HepG2 (cell line): ENCODE results near the gene UBL5. TPM values are rescaled to one million over a fixed set of nuclear protein-coding genes. Genes with fewer than 3 reads are reported as not detected.

Experiments used
- ATAC-seq: fragments of 200-7000 bp; cut with Tn5 transposase; 3 replicates; pipeline ENCODE4 v1.9.1; 2020; ENCODE audit warnings: mild to moderate bottlenecking, moderate library complexity
- Bru-seq: library from RNA; stranded (reverse); fragments of 400-500 nt; gene quantifications from one replicate; lab custom pipeline; 2021; lab: Mats Ljungman, UMichigan
- BruChase-seq, 2 experiments: library from RNA; stranded (reverse); fragments of 400-500 nt; gene quantifications; one replicate each; lab custom pipeline; 2021; lab: Mats Ljungman, UMichigan
- BruUV-seq: library from RNA; stranded (reverse); fragments of 400-500 nt; replicated peaks from 2 replicates; lab custom pipeline; 2021; lab: Mats Ljungman, UMichigan
- CTCF ChIA-PET: fragments of 300-600 bp; formaldehyde crosslinking; extraction: SDS; loops from one replicate; lab custom pipeline; 2021; ENCODE audit warnings: low total read pairs, inconsistent platforms, low intra/inter-chr PET ratio; lab: Yijun Ruan, JAX
- POLR2A ChIA-PET: fragments of 350-600 bp; sonication (Branson Sonifier 250); formaldehyde crosslinking; loops from one replicate; lab custom pipeline; 2020; ENCODE audit warnings: antibody characterized with exemption, inconsistent platforms; lab: Yijun Ruan, JAX
- DNase-seq: peaks from one replicate; pipeline ENCODE4 v3.0.0-alpha.2; 2015; ENCODE audit warnings: low spot score
- FAIRE-seq: peaks from 3 replicates; lab custom pipeline; 2011; peaks lifted over from hg19 to GRCh38; lab: Jason Lieb, UNC
- H2AFZ ChIP-seq: one replicate; pipeline ENCODE4 v1.6.1; 2011; ENCODE audit warnings: low read length, inconsistent platforms
- H3K27ac ChIP-seq: fragments of 300-600 bp; 3 replicates; pipeline ENCODE4 v1.8.0; 2011; ENCODE audit warnings: mixed run types, mild to moderate bottlenecking, mixed read lengths, low read length, inconsistent platforms; ENCODE audit not compliant: insufficient read depth; ENCODE audit errors: extremely low read length
- H3K27me3 ChIP-seq, 2 experiments: fragments of 200-600 bp in 1 of 2; 2 replicates in 1 of 2; 3 replicates in 1 of 2; pipeline versions ENCODE4 v1.6.0 to v1.8.0; 2011; ENCODE audit warnings: low read length in 2 of 2, mild to moderate bottlenecking in 2 of 2, moderate library complexity in 2 of 2, inconsistent platforms in 1 of 2; ENCODE audit not compliant: insufficient read depth in 2 of 2, control insufficient read depth in 1 of 2
- H3K36me3 ChIP-seq, 2 experiments: fragments of 200-600 bp in 1 of 2; replicated peaks in 1 of 2; 2 replicates in 1 of 2; 3 replicates in 1 of 2; pipeline versions ENCODE4 v1.5.1 to v1.8.0; 2011; ENCODE audit warnings: low read length in 2 of 2, inconsistent platforms in 1 of 2; ENCODE audit not compliant: insufficient read depth in 2 of 2, control insufficient read depth in 1 of 2
- H3K4me1 ChIP-seq: 2 replicates; pipeline ENCODE4 v1.5.1; 2012; ENCODE audit warnings: low read length, inconsistent platforms; ENCODE audit not compliant: insufficient read depth
- H3K4me2 ChIP-seq: 2 replicates; pipeline ENCODE4 v1.6.0; 2011; ENCODE audit warnings: low read depth, low read length, inconsistent platforms
- H3K4me3 ChIP-seq, 3 experiments: fragments of 200-600 bp in 1 of 3; sonication (generic), shearing (Covaris generic) in 1 of 3; replicated peaks in 1 of 3; 2 replicates each; pipeline ENCODE4 v1.5.1; 2011 to 2016; ENCODE audit warnings: low read length in 3 of 3, inconsistent platforms in 2 of 3, low read depth in 2 of 3, mild to moderate bottlenecking in 2 of 3, control low read depth in 1 of 3, mixed read lengths in 1 of 3; ENCODE audit not compliant: insufficient read depth in 1 of 3
- H3K79me2 ChIP-seq: one replicate; pipeline ENCODE4 v1.6.1; 2011; ENCODE audit warnings: low read length, inconsistent platforms; ENCODE audit not compliant: insufficient read depth
- H3K9ac ChIP-seq: 2 replicates; pipeline ENCODE4 v1.6.0; 2011; ENCODE audit warnings: mild to moderate bottlenecking, low read depth, low read length, inconsistent platforms; ENCODE audit not compliant: insufficient read depth
- H3K9me3 ChIP-seq: 2 replicates; pipeline ENCODE4 v1.5.1; 2012; ENCODE audit warnings: mild to moderate bottlenecking, low read length
- H4K20me1 ChIP-seq: 2 replicates; pipeline ENCODE4 v1.6.0; 2011; ENCODE audit warnings: inconsistent platforms, mild to moderate bottlenecking, low read length, moderate library complexity; ENCODE audit not compliant: insufficient read depth
- ATF1 ChIP-seq: IDR thresholded peaks from 2 replicates; pipeline ENCODE4 v1.6.1; 2016; ENCODE audit warnings: mild to moderate bottlenecking, control low read depth
- CCAR2 ChIP-seq: fragments of 200-400 bp; formaldehyde crosslinking; optimal IDR thresholded peaks from 2 replicates; pipeline ENCODE3; 2018; ENCODE audit warnings: low read depth, mild to moderate bottlenecking, low read length, moderate library complexity
- DPF2 ChIP-seq: sonication (generic); formaldehyde crosslinking; IDR thresholded peaks from 2 replicates; pipeline ENCODE4 v1.4.0; 2020; ENCODE audit warnings: mild to moderate bottlenecking, low read depth, missing genetic modification reagents, borderline replicate concordance
- FOXO1 ChIP-seq: sonication (generic); formaldehyde crosslinking; IDR thresholded peaks from 2 replicates; pipeline ENCODE4 v1.4.0; 2020; ENCODE audit warnings: missing genetic modification reagents
- HNF4A ChIP-seq: sonication (generic); formaldehyde crosslinking; IDR thresholded peaks from 2 replicates; pipeline ENCODE4 v1.4.0; 2020; ENCODE audit warnings: missing genetic modification reagents
- JARID2 ChIP-seq: sonication (generic); formaldehyde crosslinking; IDR thresholded peaks from 2 replicates; pipeline ENCODE4 v1.8.1; 2023; ENCODE audit warnings: missing genetic modification reagents, inconsistent platforms; ENCODE audit not compliant: insufficient replicate concordance
- KAT7 ChIP-seq: IDR thresholded peaks from 2 replicates; pipeline ENCODE4 v1.6.1; 2018; ENCODE audit warnings: borderline replicate concordance, missing compliant biosample characterization
- KAT8 ChIP-seq: IDR thresholded peaks from 2 replicates; pipeline ENCODE4 v1.6.1; 2016; ENCODE audit warnings: missing genetic modification reagents, missing compliant biosample characterization
- MAFK ChIP-seq, 2 experiments: IDR thresholded peaks in 1 of 2; conservative IDR thresholded peaks in 1 of 2; 2 replicates each; pipeline ENCODE4 v1.6.1; 2011; ENCODE audit warnings: improper control_type of control experiment in 2 of 2, low read length in 2 of 2
- MYNN ChIP-seq: sonication (generic); formaldehyde crosslinking; IDR thresholded peaks from 2 replicates; pipeline ENCODE4 v1.4.0; 2020; ENCODE audit warnings: mild to moderate bottlenecking, low read depth, missing genetic modification reagents
- NR2F6 ChIP-seq, 2 experiments: IDR thresholded peaks; 2 replicates each; pipeline ENCODE4 v1.6.1; 2016; ENCODE audit warnings: antibody characterized with exemption in 1 of 2, mild to moderate bottlenecking in 1 of 2
- RFX5 ChIP-seq: IDR thresholded peaks from 2 replicates; pipeline ENCODE4 v1.6.1; 2011; ENCODE audit warnings: low read depth, low read length, improper control_type of control experiment
- RXRB ChIP-seq: IDR thresholded peaks from 2 replicates; pipeline ENCODE4 v1.6.1; 2016; ENCODE audit warnings: borderline replicate concordance, missing genetic modification reagents, missing compliant biosample characterization
- SCMH1 ChIP-seq: sonication (generic); formaldehyde crosslinking; IDR thresholded peaks from 2 replicates; pipeline ENCODE4 v1.9.0; 2021; ENCODE audit warnings: missing genetic modification reagents, mild to moderate bottlenecking, borderline replicate concordance
- SMARCE1 ChIP-seq: fragments of 450-650 bp; IDR thresholded peaks from 2 replicates; pipeline ENCODE4 v1.6.1; 2017; ENCODE audit warnings: borderline replicate concordance
- TMF1 ChIP-seq: sonication (generic); formaldehyde crosslinking; IDR thresholded peaks from 2 replicates; pipeline ENCODE4 v1.8.1; 2022; ENCODE audit warnings: low read depth, missing genetic modification reagents
- ZNF260 ChIP-seq: sonication (generic); formaldehyde crosslinking; IDR thresholded peaks from 2 replicates; pipeline ENCODE4 v1.4.0; 2020; ENCODE audit warnings: missing genetic modification reagents, low read depth, mild to moderate bottlenecking, borderline replicate concordance
- ZNF883 ChIP-seq: sonication (generic); formaldehyde crosslinking; IDR thresholded peaks from 2 replicates; pipeline ENCODE4 v1.5.1; 2020; ENCODE audit warnings: mild to moderate bottlenecking, missing genetic modification reagents; ENCODE audit errors: not compliant biosample characterization
- WGBS: methylation state at CpG from one replicate; pipeline ENCODE4 v1.1.6; 2017; ENCODE audit warnings: low lambda C conversion rate; 5-methylcytosine and 5-hydroxymethylcytosine counted together
- in situ Hi-C: cut with HindIII; loops from 2 replicates; pipeline ENCODE4 v1.10.0; 2017; ENCODE audit warnings: low pct_unique_long_range_greater_than_20kb; ENCODE audit not compliant: extremely low pct_ligation_motif_present
- intact Hi-C: fragments of 100-400 bp; cut with micrococcal nuclease; formaldehyde crosslinking; loops from one replicate; pipeline ENCODE4 v1.10.0; 2022; ENCODE audit not compliant: unreplicated experiment
- long read RNA-seq, 2 experiments: library from RNA in 1 of 2; library from polyadenylated mRNA in 1 of 2; stranded (forward) in 1 of 2; unstranded in 1 of 2; transcript quantifications; one replicate each; pipeline ENCODE4 v2.0.0, GENCODE V29; 2019 to 2022
- polyA minus RNA-seq, 3 experiments: library from RNA; depleted of rRNA, polyadenylated mRNA; stranded (reverse); fragments of >200 nt; gene quantifications; 2 replicates each; pipeline ENCODE4 v1.2.3, GENCODE V29; 2011; ENCODE audit warnings: low replicate concordance in 1 of 3
- polyA plus RNA-seq, 8 experiments: library from polyadenylated mRNA; depleted of rRNA in 3 of 8; stranded (reverse) in 7 of 8; unstranded in 1 of 8; fragments of >200 nt; fragmentation: Illumina TruSeq in 4 of 8; extraction: Trizol in 4 of 8; gene quantifications; 2 replicates each; pipeline versions ENCODE4 v1.2.1 to v1.2.3, GENCODE V29; 2011 to 2016; ENCODE audit warnings: low read depth in 4 of 8, missing spikeins in 1 of 8, mixed read lengths in 1 of 8; ENCODE audit not compliant: insufficient read depth in 1 of 8
- total RNA-seq, 5 experiments: library from RNA; depleted of rRNA; stranded (reverse); fragments of >200 nt; fragmentation: Illumina TruSeq; extraction: Trizol; gene quantifications; 2 replicates each; pipeline ENCODE4 v1.2.3, GENCODE V29; 2016; ENCODE audit warnings: low read depth in 1 of 5

UBL5 gene
- total RNA-seq (2016; rRNA removed; fragmentation: Illumina TruSeq; extraction: Trizol) (373 and 382 TPM in 2 replicates), polyA plus RNA-seq (2011; rRNA removed) (427 and 487 TPM in 2 replicates), polyA minus RNA-seq (2011; rRNA and poly(A)+ RNA removed; ENCODE audit: low replicate concordance) (47.1 and 96.5 TPM in 2 replicates), Bru-seq, nascent RNA (percentile 87 among the genes with signal in this experiment), BruChase-seq, experiment 1, labeled RNA remaining after a 6-hour chase (percentile 94 among the genes with signal in this experiment), BruChase-seq, experiment 2, labeled RNA remaining after a 2-hour chase (percentile 87 among the genes with signal in this experiment)
- total RNA-seq (2016; cell fraction: cytosol; rRNA removed; fragmentation: Illumina TruSeq; extraction: Trizol; ENCODE audit: low read depth), result 139 and 172 TPM in 2 replicates
- total RNA-seq (2016; cell fraction: insoluble cytoplasmic fraction; rRNA removed; fragmentation: Illumina TruSeq; extraction: Trizol), result 375 and 403 TPM in 2 replicates
- total RNA-seq (2016; cell fraction: membrane; rRNA removed; fragmentation: Illumina TruSeq; extraction: Trizol), result 186 and 246 TPM in 2 replicates
- 155 and 174 TPM in 2 replicates for total RNA-seq (2016; cell fraction: nucleus; rRNA removed; fragmentation: Illumina TruSeq; extraction: Trizol)
- polyA plus RNA-seq (2011; cell fraction: cytosol; rRNA removed), result 507 and 557 TPM in 2 replicates
- 178 and 205 TPM in 2 replicates for polyA plus RNA-seq (2011; cell fraction: nucleus; rRNA removed)
- 308 and 326 TPM in 2 replicates for polyA plus RNA-seq (2012)
- 140 and 221 TPM in 2 replicates for polyA plus RNA-seq (2016; cell fraction: cytosol; fragmentation: Illumina TruSeq; extraction: Trizol; ENCODE audit: low read depth)
- 360 and 409 TPM in 2 replicates for polyA plus RNA-seq (2016; cell fraction: insoluble cytoplasmic fraction; fragmentation: Illumina TruSeq; extraction: Trizol; ENCODE audit: low read depth)
- 156 and 243 TPM in 2 replicates for polyA plus RNA-seq (2016; cell fraction: membrane; fragmentation: Illumina TruSeq; extraction: Trizol; ENCODE audit: low read depth)
- polyA plus RNA-seq (2016; cell fraction: nucleus; fragmentation: Illumina TruSeq; extraction: Trizol; ENCODE audit: insufficient read depth, low read depth), result 294 and 307 TPM in 2 replicates
- polyA minus RNA-seq (2011; cell fraction: cytosol; rRNA and poly(A)+ RNA removed), result 33.3 and 39.4 TPM in 2 replicates
- polyA minus RNA-seq (2011; cell fraction: nucleus; rRNA and poly(A)+ RNA removed), result 21.3 and 28.2 TPM in 2 replicates
- long read RNA-seq, experiment 1, transcript UBL5-202 (5 exons, 432 nt), result major isoform, 186 of 239 reads
- long read RNA-seq, experiment 1, transcript UBL5-201 (5 exons, 513 nt), result minor isoform, 25 of 239 reads
- long read RNA-seq, experiment 1, partial matches to known transcripts, result 1 of 239 reads
- long read RNA-seq, experiment 1, other reads (novel, unspliced or antisense), result 27 of 239 reads
- long read RNA-seq, experiment 2, transcript UBL5-202 (5 exons, 432 nt), result major isoform, 68 of 192 reads
- long read RNA-seq, experiment 2, transcript UBL5-201 (5 exons, 513 nt), result minor isoform, 13 of 192 reads
- long read RNA-seq, experiment 2, partial matches to known transcripts, result 6 of 192 reads
- long read RNA-seq, experiment 2, other reads (novel, unspliced or antisense), result 105 of 192 reads

DNA sequence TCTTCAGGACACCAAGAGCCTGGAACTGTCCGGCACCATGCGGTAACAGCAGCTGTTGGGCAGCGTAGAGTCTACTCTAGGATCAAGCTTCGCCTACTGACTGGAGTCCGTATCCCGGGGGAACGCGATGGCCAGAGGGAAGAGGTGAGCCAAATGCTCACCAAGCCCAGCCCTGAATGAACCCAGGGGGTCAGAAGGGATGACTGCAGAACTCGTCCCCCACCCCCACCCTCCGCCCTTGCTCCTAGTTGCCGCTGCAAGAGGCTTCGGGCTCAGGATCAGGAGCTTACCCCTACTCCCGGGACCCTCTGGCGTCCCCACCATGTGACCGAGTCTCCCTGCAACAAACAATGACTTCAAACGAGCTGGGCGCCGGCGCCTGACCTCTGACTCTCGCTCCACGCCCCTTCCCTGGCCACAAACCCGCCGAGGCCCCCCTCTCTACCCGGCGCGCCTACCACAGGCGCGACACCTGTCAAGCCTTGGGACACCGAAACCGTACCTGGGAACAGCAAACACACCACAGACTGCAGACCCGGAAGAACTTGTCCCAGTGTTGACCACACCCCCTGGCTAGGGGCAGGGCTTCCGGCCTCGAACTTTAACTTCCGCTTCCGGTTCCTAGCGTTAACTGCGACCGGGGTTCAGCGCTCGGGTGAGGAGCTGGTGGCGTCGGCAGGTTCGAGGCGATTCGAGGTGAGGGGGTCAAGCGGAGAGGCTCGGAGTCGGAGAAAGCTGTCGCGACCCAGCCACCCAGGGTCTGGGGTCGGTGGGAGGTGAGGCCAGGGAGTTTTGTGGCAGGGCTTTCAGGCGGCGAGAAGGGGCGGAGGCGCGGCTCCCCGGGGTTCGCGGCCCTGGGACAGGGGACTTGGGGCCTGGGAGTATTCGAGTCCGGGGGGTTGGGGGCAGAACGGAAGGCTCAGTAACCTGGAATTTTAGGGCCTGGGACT is at the start of gene UBL5:
Gene UBL5 (plus strand): TSS at position 630 of the 950 bp plus-strand sequence. CDS start 420 bp downstream, outside the sequence.
- peak; percentile 91 for DNase-seq
- no peaks in the 10 kb centered on the region; a peak in 1 of 5 replicates for H3K27me3 ChIP-seq
- H3K27ac ChIP-seq, result peak within 1 kb of the TSS; percentile 83
- no peaks in the 10 kb centered on the region for H3K9me3 ChIP-seq
- POLR2A ChIA-PET, result interaction anchor here (0.6 to 2.2 kb wide), 8 partner anchors 8 to 59 kb away, joined by 3 to 16 read pairs (median 4); partner anchors contain the start of genes FBXL12, PIN1 and ZNF846
- 2% methylated on average over 19 of the region's 62 CpGs for WGBS
- H3K4me1 ChIP-seq, result peaks cover 22% of the 10 kb centered on the region
- peak within 1 kb of the TSS; percentile 98 for H3K4me2 ChIP-seq
- peaks cover 39% of the 10 kb centered on the region for H3K79me2 ChIP-seq
- intact Hi-C loops (no loop called here), in situ Hi-C loops (no loop called here)
- H2AFZ ChIP-seq, result no peak within 1 kb of the TSS
- peak within 1 kb of the TSS; percentile 91 for H3K9ac ChIP-seq
- CTCF ChIA-PET, result no interaction called here
- H3K36me3 ChIP-seq, result peaks cover 1 to 8% of the 10 kb centered on the region in 2 experiments; a peak in 3 of 5 replicates
- ATAC-seq, result peak; percentile 96
- H3K4me3 ChIP-seq, result peak within 1 kb of the TSS; percentile 80 to 98 (median 96)
- TSS peak; percentile 84 for BruUV-seq
- peak; percentile 96 for FAIRE-seq
- peaks cover 7% of the 10 kb centered on the region for H4K20me1 ChIP-seq
- TF ChIP-seq RFX5 (no peak), ZNF260 (CRISPR knock-in tag) (no peak), CCAR2 (no peak), FOXO1 (CRISPR knock-in tag) (peak; percentile 74; the same call in 1 of the 2 replicates), SMARCE1 (no peak), KAT7 (CRISPR knock-in tag) (peak; percentile 87), SCMH1 (CRISPR knock-in tag) (no peak), ZNF883 (CRISPR knock-in tag) (no peak), NR2F6 (IDR thresholded peaks at IDR 0.05) (peak; percentile 14; the same call in 1 of the 2 replicates), NR2F6 (CRISPR knock-in tag; IDR thresholded peaks at IDR 0.05) (peak; percentile 63), JARID2 (CRISPR knock-in tag) (peak; percentile 46), RXRB (CRISPR knock-in tag) (peak; percentile 70), MYNN (CRISPR knock-in tag) (no peak), MAFK (conservative IDR thresholded peaks at IDR 0.05 in 1 of 2, IDR thresholded peaks at IDR 0.05 in 1 of 2; ENCODE audit: low read length in 2 of 2) (no peak), KAT8 (CRISPR knock-in tag) (peak; percentile 98), ATF1 (CRISPR knock-in tag) (no peak), HNF4A (CRISPR knock-in tag) (peak; percentile 28), TMF1 (no peak; the same call in 1 of the 2 replicates), DPF2 (CRISPR knock-in tag) (no peak)
